ENCODE results near the gene RNF11. TPM values are rescaled to one million over a fixed set of nuclear protein-coding genes. Genes with fewer than 3 reads are reported as not detected.

RNF11 gene
- polyA plus RNA-seq, 2 of the 4 experiments (the other 2 are of a cell fraction): 28.5 to 56.8 TPM

GRCh38 chr1:51272916-51273315 is 36.8 kb downstream of the RNF11 start (continued):
- TF ChIP-seq E2F6 (IDR thresholded peaks at IDR 0.05; ENCODE audit: borderline replicate concordance, low read depth): no peak
- TF ChIP-seq HOXB13 (CRISPR knock-in tag; IDR thresholded peaks at IDR 0.05; ENCODE audit: low read depth): no peak
- TF ChIP-seq GATA3 (IDR thresholded peaks at IDR 0.05; ENCODE audit: borderline replicate concordance): no peak
- no peak for TF ChIP-seq ZSCAN20 (CRISPR knock-in tag; IDR thresholded peaks at IDR 0.05)
- no peak for TF ChIP-seq FOSL2 (IDR thresholded peaks at IDR 0.05)
- TF ChIP-seq FOSL2 (CRISPR knock-in tag; IDR thresholded peaks at IDR 0.05): no peak
- no peak for TF ChIP-seq RARB (CRISPR knock-in tag; IDR thresholded peaks at IDR 0.05)

GRCh38 chr1:51274676-51275075 is 38.6 kb downstream of the RNF11 start:
- ATAC-seq (no peak), DNase-seq (ENCODE audit: low read depth in 1 of 2, low spot score in 1 of 2) (no peak), FAIRE-seq (no peak)
- Histone ChIP-seq H3K4me2 (no peak overlapping the region), H3K9me3 (no peaks in the 10 kb centered on the region), H3K4me1 (no peaks in the 10 kb centered on the region), H3K27ac (no peak overlapping the region), H3K4me3 (no peak overlapping the region)
- ChIA-PET CTCF (no interaction called here), POLR2A (no interaction called here)
- TF ChIP-seq RARB (CRISPR knock-in tag; IDR thresholded peaks at IDR 0.05) (no peak), ZC3H11A (IDR thresholded peaks at IDR 0.05) (no peak), MAX (IDR thresholded peaks at IDR 0.05) (no peak), BHLHE40 (IDR thresholded peaks at IDR 0.05; ENCODE audit: low read depth, low read length) (no peak), CHD2 (IDR thresholded peaks at IDR 0.05; ENCODE audit: low read length, partially characterized antibody) (no peak), HOXB13 (CRISPR knock-in tag; IDR thresholded peaks at IDR 0.05; ENCODE audit: low read depth) (no peak), POLR2AphosphoS2 (conservative IDR thresholded peaks at IDR 0.05; ENCODE audit: low read length) (no peak), POLR2A (IDR thresholded peaks at IDR 0.05; ENCODE audit: low read length) (no peak), RFX5 (IDR thresholded peaks at IDR 0.05) (no peak), PHF8 (IDR thresholded peaks at IDR 0.05; ENCODE audit: borderline replicate concordance, low read depth) (no peak), ZSCAN20 (CRISPR knock-in tag; IDR thresholded peaks at IDR 0.05) (no peak), ZNF302 (CRISPR knock-in tag; IDR thresholded peaks at IDR 0.05) (no peak), HDAC2 (IDR thresholded peaks at IDR 0.05) (no peak), FOSB (CRISPR knock-in tag; IDR thresholded peaks at IDR 0.05) (no peak), TP53 (CRISPR knock-in tag; IDR thresholded peaks at IDR 0.05) (no peak), MAZ (IDR thresholded peaks at IDR 0.05; ENCODE audit: borderline replicate concordance, low read depth, low read length) (no peak)
- WGBS (ENCODE audit: missing lambda C conversion rate): over 99% methylated on average over 6 of the region's 6 CpGs

GRCh38 chr1:51276286-51276685 is 40.2 kb downstream of the RNF11 start:
- no peak overlapping the region for H3K27ac ChIP-seq
- FAIRE-seq: no peak
- ChIA-PET POLR2A (no interaction called here), CTCF (no interaction called here)
- WGBS (ENCODE audit: missing lambda C conversion rate): 89% methylated on average over 7 of the region's 7 CpGs
- H3K4me3 ChIP-seq: no peak overlapping the region
- H3K4me1 ChIP-seq: no peaks in the 10 kb centered on the region
- TF ChIP-seq CBX2 (IDR thresholded peaks at IDR 0.05; ENCODE audit: borderline replicate concordance, low read depth) (no peak), SMC3 (IDR thresholded peaks at IDR 0.05) (no peak), EP300 (IDR thresholded peaks at IDR 0.05) (no peak), MAX (IDR thresholded peaks at IDR 0.05) (no peak), ZSCAN20 (CRISPR knock-in tag; IDR thresholded peaks at IDR 0.05) (no peak), NPAS2 (CRISPR knock-in tag; IDR thresholded peaks at IDR 0.05; ENCODE audit: borderline replicate concordance) (no peak), HOXA7 (CRISPR knock-in tag; IDR thresholded peaks at IDR 0.05) (no peak), USF2 (IDR thresholded peaks at IDR 0.05) (no peak), SREBF2 (IDR thresholded peaks at IDR 0.05) (no peak), CEBPB (IDR thresholded peaks at IDR 0.05) (no peak), NR3C1 (IDR thresholded peaks at IDR 0.05) (no peak), RCOR1 (IDR thresholded peaks at IDR 0.05; ENCODE audit: low read depth, low read length) (no peak), GATA3 (IDR thresholded peaks at IDR 0.05; ENCODE audit: borderline replicate concordance) (no peak), TFCP2L1 (CRISPR knock-in tag; IDR thresholded peaks at IDR 0.05) (no peak), FOSB (CRISPR knock-in tag; IDR thresholded peaks at IDR 0.05) (no peak)
- ATAC-seq: no peak
- no peaks in the 10 kb centered on the region for H3K9me3 ChIP-seq
- no peak overlapping the region for H3K4me2 ChIP-seq
- no peak for DNase-seq (ENCODE audit: low read depth in 1 of 2, low spot score in 1 of 2)
